ENCODE results near the gene ARL15.

ARL15 gene

DNA sequence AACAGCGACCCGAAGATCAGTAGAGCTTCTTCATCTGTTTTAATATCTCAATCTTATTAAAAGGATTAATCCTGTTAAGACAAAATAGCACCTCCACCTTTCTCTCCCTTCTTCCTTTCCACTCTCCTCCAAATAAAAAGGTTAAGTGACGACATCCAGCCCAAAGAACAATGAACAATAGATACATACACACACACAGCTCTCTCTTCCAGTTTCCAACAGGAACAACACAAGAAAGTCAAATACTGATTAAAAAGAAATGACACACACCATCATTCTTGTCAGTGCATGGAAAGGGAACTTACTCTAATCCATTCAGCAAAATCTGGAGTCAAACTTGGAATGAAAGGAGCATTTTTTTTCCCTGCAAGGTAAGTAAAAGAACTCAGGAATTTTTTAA is 2.8 kb downstream of the ARL15 start:
- Histone ChIP-seq H3K4me1 (peaks cover 18 to 48% (median 32%) of the 10 kb centered on the region in 10 experiments), H3K9ac (no peak overlapping the region), H3K4me3 (no peak overlapping the region), H3K27ac (no peak overlapping the region), H3K9me3 (replicated peaks in 1 of 11) (no peaks in the 10 kb centered on the region), H3K36me3 (no peaks in the 10 kb centered on the region), H4K20me1 (peaks cover 0 to 57% (median 33%) of the 10 kb centered on the region in 11 experiments; a peak in 14 of 22 replicates), H3K4me2 (peak overlapping the region in 7 of 11 experiments; percentile 82 to 95 (median 91); a peak in 13 of 22 replicates), H3K27me3 (no peaks in the 10 kb centered on the region)
- no peak for TF ChIP-seq Cebpa-rat (IDR thresholded peaks at IDR 0.05)

GRCh38 chr5:54306893-54307292 is 3.5 kb downstream of the ARL15 start:
- Histone ChIP-seq H3K9me3 (replicated peaks in 1 of 11) (no peaks in the 10 kb centered on the region), H4K20me1 (peaks cover 0 to 64% (median 40%) of the 10 kb centered on the region in 11 experiments; a peak in 14 of 22 replicates), H3K36me3 (no peaks in the 10 kb centered on the region; a peak in 1 of 22 replicates), H3K4me3 (no peak overlapping the region), H3K27me3 (no peaks in the 10 kb centered on the region), H3K4me1 (peaks cover 25 to 53% (median 36%) of the 10 kb centered on the region in 10 experiments), H3K4me2 (peak overlapping the region in 2 of 11 experiments; percentile 82 to 88; a peak in 2 of 22 replicates), H3K9ac (no peak overlapping the region), H3K27ac (no peak overlapping the region)
- TF ChIP-seq Cebpa-rat (IDR thresholded peaks at IDR 0.05), result no peak

DNA sequence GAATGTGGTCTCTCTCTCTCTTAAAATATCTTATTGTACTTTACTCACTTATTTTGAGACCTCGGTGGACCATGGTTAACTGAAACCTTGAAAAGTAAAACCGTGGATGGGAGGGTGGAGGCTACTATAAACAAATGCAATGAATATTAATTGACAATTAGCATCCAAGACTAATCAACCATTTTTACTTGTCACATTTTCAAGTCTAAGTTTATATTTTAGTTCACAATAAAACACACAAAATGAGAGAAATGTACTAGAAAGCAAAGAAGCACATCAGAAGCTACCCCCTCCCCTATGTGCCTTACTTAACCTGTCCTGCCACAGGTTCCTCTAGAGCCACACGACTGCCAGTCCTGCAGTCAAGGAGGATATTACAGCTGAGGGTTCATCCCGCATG is 4.6 kb downstream of the ARL15 start:
- Histone ChIP-seq H3K27me3 (no peaks in the 10 kb centered on the region), H3K9ac (no peak overlapping the region), H3K4me2 (no peak overlapping the region), H3K27ac (no peak overlapping the region), H3K4me1 (peaks cover 25 to 64% (median 46%) of the 10 kb centered on the region in 10 experiments), H3K36me3 (no peaks in the 10 kb centered on the region; a peak in 1 of 22 replicates), H3K9me3 (replicated peaks in 1 of 11) (0 out of 22 replicates have a peak, but pooled peaks cover 0 to 3% (median 0%) of the 10 kb centered on the region in 11 experiments), H4K20me1 (peaks cover 0 to 70% (median 42%) of the 10 kb centered on the region in 11 experiments; a peak in 14 of 22 replicates), H3K4me3 (no peak overlapping the region)
- no peak for TF ChIP-seq Cebpa-rat (IDR thresholded peaks at IDR 0.05)

GRCh38 chr5:54304040-54304439 is 6.3 kb downstream of the ARL15 start:
- Histone ChIP-seq H3K4me1 (peaks cover 19 to 78% (median 46%) of the 10 kb centered on the region in 10 experiments), H4K20me1 (peaks cover 0 to 65% (median 38%) of the 10 kb centered on the region in 11 experiments; a peak in 14 of 22 replicates), H3K27ac (no peak overlapping the region), H3K27me3 (no peaks in the 10 kb centered on the region), H3K4me2 (peak overlapping the region in 6 of 11 experiments; percentile 3 to 95 (median 38); a peak in 8 of 22 replicates), H3K9me3 (replicated peaks in 1 of 11) (peaks cover 0 to 19% (median 8%) of the 10 kb centered on the region in 11 experiments; a peak in 7 of 22 replicates), H3K9ac (no peak overlapping the region), H3K36me3 (peaks cover 0 to 5% (median 0%) of the 10 kb centered on the region in 11 experiments; a peak in 7 of 22 replicates), H3K4me3 (no peak overlapping the region)
- TF ChIP-seq Cebpa-rat (IDR thresholded peaks at IDR 0.05), result no peak

DNA sequence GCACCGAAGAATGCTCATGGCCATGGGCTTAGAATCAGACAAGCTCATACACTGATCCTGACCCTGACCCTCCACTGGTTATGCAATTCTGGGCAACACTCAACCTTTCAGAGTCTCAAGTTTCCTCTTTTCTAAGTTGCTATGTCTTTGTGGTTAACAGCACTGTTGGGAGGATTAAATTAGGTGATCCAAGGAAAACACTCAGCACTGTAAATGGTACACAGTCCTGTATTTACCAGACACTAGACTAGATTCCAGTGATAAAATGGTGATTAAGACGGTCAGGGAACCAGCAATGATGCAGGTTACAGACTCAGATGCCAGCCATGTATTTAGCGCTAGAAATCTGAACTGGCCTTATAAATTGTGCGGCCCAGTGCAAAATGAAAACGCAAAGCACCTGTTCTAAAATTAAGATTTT is 8.1 kb downstream of the ARL15 start:
- Histone ChIP-seq H3K27ac (peak overlapping the region in 6 of 11 experiments; percentile 15 to 72 (median 64); a peak in 10 of 22 replicates), H4K20me1 (peaks cover 0 to 57% (median 22%) of the 10 kb centered on the region in 11 experiments; a peak in 14 of 22 replicates), H3K27me3 (no peaks in the 10 kb centered on the region), H3K9me3 (replicated peaks in 1 of 11) (peaks cover 0 to 27% (median 14%) of the 10 kb centered on the region in 11 experiments; a peak in 9 of 22 replicates), H3K9ac (peak overlapping the region in 2 of 11 experiments; percentile 28 to 31; a peak in 1 of 22 replicates), H3K4me3 (peak overlapping the region in 1 of 10 experiments; percentile 22; a peak in 1 of 20 replicates), H3K36me3 (peaks cover 0 to 15% (median 3%) of the 10 kb centered on the region in 11 experiments; a peak in 9 of 22 replicates), H3K4me2 (peak overlapping the region; percentile 6 to 95 (median 64); a peak in 19 of 22 replicates), H3K4me1 (peaks cover 9 to 67% (median 32%) of the 10 kb centered on the region in 10 experiments; a peak in 19 of 20 replicates)
- peak in 6 of 11 experiments; percentile 42 to 79 (median 57); a peak in 8 of 22 replicates for TF ChIP-seq Cebpa-rat (IDR thresholded peaks at IDR 0.05)

GRCh38 chr5:54301849-54302248 is 8.5 kb downstream of the ARL15 start:
- Histone ChIP-seq H3K4me1 (peaks cover 9 to 67% (median 32%) of the 10 kb centered on the region in 10 experiments; a peak in 19 of 20 replicates), H3K36me3 (peaks cover 0 to 15% (median 3%) of the 10 kb centered on the region in 11 experiments; a peak in 9 of 22 replicates), H3K9ac (peak overlapping the region in 4 of 11 experiments; percentile 14 to 42 (median 30); a peak in 4 of 22 replicates), H3K4me2 (peak overlapping the region; percentile 6 to 95 (median 64); a peak in 19 of 22 replicates), H4K20me1 (peaks cover 0 to 58% (median 20%) of the 10 kb centered on the region in 11 experiments; a peak in 16 of 22 replicates), H3K27ac (peak overlapping the region in 6 of 11 experiments; percentile 15 to 72 (median 64); a peak in 10 of 22 replicates), H3K27me3 (no peaks in the 10 kb centered on the region), H3K4me3 (no peak overlapping the region; a peak in 1 of 20 replicates), H3K9me3 (replicated peaks in 1 of 11) (peaks cover 0 to 27% (median 14%) of the 10 kb centered on the region in 11 experiments; a peak in 9 of 22 replicates)
- no peak for TF ChIP-seq Cebpa-rat (IDR thresholded peaks at IDR 0.05)

- Histone ChIP-seq H3K27ac (peak overlapping the region in 5 of 11 experiments; percentile 38 to 72 (median 67); a peak in 8 of 22 replicates), H3K4me2 (peak overlapping the region in 6 of 11 experiments; percentile 64 to 95 (median 80); a peak in 12 of 22 replicates), H3K36me3 (peaks cover 0 to 15% (median 3%) of the 10 kb centered on the region in 11 experiments; a peak in 9 of 22 replicates), H3K4me1 (peaks cover 9 to 72% (median 35%) of the 10 kb centered on the region in 10 experiments; a peak in 19 of 20 replicates), H3K27me3 (no peaks in the 10 kb centered on the region), H3K9ac (peak overlapping the region in 3 of 11 experiments; percentile 14 to 42 (median 31); a peak in 3 of 22 replicates), H4K20me1 (peaks cover 0 to 58% (median 23%) of the 10 kb centered on the region in 11 experiments; a peak in 15 of 22 replicates), H3K4me3 (no peak overlapping the region; a peak in 1 of 20 replicates), H3K9me3 (replicated peaks in 1 of 11) (peaks cover 0 to 27% (median 14%) of the 10 kb centered on the region in 11 experiments; a peak in 9 of 22 replicates)
- TF ChIP-seq Cebpa-rat (IDR thresholded peaks at IDR 0.05), result no peak
Measured at GRCh38 chr5:54301220-54301619, 9.2 kb downstream of the ARL15 start.

- H3K27me3 ChIP-seq, result no peaks in the 10 kb centered on the region
- peak overlapping the region in 1 of 11 experiments; percentile 17; a peak in 1 of 22 replicates for H3K4me2 ChIP-seq
- peaks cover 0 to 15% (median 3%) of the 10 kb centered on the region in 11 experiments; a peak in 9 of 22 replicates for H3K36me3 ChIP-seq
- no peak overlapping the region for H3K9ac ChIP-seq
- no peak overlapping the region for H3K4me3 ChIP-seq
- no peak overlapping the region for H3K27ac ChIP-seq
- peaks cover 0 to 64% (median 23%) of the 10 kb centered on the region in 11 experiments; a peak in 15 of 22 replicates for H4K20me1 ChIP-seq
- TF ChIP-seq Cebpa-rat (IDR thresholded peaks at IDR 0.05), result no peak
- H3K9me3 ChIP-seq (replicated peaks in 1 of 11), result peaks cover 0 to 27% (median 14%) of the 10 kb centered on the region in 11 experiments; a peak in 10 of 22 replicates
- peaks cover 9 to 83% (median 42%) of the 10 kb centered on the region in 10 experiments; a peak in 19 of 20 replicates for H3K4me1 ChIP-seq
Measured at GRCh38 chr5:54298947-54299346, 11.4 kb downstream of the ARL15 start.
